HG03108 (cell line): ENCODE measurements around the gene PXDC1.
"Not testable (repeated sequence)": the region's sequence is repeated elsewhere in the genome, so short reads cannot be mapped to it uniquely, and the experiment has no call there.

Source experiments
- ATAC-seq: cut with Tn5 transposase; IDR thresholded peaks from one replicate; pipeline ENCODE4 v1.9.1; 2021; ENCODE audit warnings: moderate library complexity; ENCODE audit not compliant: unreplicated experiment

Gene PXDC1

DNA sequence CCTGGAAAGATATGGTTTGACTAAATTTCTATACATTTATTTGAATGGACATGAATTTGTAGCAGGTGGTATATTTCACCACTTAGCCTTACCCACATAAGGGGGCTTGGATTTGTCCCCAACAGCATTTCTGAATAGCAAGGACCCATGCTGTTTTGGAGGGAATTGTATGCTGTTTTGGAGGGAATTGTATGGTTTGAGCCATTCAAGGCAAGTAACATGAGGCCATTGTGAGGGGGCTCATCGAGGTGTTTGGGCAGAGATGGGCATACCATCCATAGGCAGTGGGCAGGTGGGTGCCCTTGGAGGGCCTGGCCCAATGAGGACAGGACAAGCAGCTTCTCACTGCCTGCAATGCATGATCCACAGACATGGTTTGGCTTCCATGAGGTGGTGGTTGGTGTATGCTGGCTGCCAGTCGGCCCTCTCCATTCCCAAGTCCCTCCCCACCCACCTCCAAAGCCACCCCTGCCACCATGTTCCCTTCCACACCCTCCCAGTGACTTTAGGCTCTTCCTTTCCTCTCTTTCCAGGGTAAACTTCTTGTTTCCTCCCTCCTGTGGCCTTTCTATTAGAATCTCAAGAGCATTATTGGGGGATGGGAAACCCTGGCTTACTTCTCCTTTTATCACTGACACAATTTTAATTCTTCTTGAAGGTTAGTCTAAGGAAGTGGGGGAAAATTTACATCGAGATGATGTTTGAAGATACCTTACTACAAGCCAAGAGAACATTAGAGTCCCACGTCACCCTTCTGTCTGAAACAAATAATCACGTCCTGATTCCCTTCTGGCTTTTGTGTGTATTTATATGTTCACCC lies 13.2 kb upstream of the PXDC1 start:
- ATAC-seq = no peak

- ATAC-seq = no peak
Observed at GRCh38 chr6:3762852-3763251, 11.3 kb upstream of the PXDC1 start.

GRCh38 chr6:3762359-3762758 lies 10.8 kb upstream of the PXDC1 start:
- ATAC-seq = no peak

DNA sequence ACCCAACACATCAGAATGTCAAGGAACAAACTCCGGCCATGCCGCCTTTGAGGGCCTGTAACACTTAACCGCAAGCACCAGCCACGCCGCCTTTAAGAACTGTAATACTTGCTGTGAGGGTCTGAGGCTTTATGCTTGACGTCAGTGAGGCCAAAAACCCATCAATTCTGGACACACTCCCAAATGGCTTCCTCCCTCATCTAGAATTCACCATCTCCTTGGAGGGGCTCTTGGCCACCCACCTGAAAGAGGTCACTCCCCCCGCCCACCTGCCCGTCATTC lies 10.4 kb upstream of the PXDC1 start:
- ATAC-seq = no peak

- no peak for ATAC-seq
Observed at GRCh38 chr6:3759646-3760232, 8.2 kb upstream of the PXDC1 start.

DNA sequence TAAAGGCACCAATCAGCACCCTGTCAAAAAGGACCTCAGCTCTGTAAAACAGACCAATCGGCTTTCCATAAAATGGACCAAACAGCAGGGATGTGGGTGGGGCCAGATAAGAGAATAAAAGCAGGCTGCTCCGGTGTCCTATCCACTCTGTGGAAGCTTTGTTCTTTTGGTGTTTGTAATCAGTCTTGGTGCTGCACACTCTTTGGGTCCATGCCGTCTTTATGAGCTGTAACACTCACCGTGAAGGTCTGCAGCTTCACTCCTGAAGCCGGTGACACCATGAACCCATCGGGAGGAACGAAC lies 7.3 kb upstream of the PXDC1 start:
- no peak for ATAC-seq

DNA sequence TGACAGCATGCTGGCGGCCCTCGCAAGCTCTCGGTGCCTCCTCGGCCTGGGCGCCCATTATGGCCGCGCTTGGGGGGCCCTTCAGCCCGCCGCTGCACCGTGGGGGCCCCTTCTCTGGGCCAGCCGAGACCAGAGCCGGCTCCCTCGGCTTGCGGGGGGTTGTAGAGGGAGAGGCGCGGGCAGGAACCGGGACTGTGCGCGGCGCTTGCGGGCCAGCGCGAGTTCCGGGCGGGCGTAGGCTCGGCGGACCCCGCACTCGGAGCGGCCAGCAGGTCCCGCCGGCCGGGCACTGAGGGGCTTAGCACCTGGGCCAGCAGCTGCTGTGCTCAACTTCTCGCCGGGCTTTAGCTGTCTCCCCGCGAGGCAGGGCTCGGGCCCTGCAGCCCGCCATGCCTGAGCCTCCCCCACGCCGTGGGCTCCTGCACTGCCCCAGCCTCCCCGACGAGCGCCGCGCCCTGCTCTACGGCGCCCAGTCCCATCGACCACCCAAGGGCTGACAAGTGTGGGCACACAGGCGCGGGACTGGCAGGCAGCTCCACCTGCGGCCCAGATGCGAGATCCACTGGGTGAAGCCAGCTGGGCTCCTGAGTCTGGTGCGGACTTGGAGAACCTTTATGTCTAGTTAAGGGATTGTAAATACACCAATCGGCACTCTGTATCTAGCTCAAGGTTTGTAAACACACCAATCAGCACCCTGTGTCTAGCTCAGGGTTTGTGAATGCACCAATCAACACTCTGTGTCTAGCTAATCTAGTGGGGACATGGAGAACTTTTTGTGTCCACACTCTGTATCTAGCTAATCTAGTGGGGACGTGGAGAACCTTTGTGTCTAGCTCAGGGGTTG lies 6.7 kb upstream of the PXDC1 start:
- not testable (repeated sequence) for ATAC-seq

GRCh38 chr6:3757241-3757641 lies 5.7 kb upstream of the PXDC1 start:
- no peak for ATAC-seq

DNA sequence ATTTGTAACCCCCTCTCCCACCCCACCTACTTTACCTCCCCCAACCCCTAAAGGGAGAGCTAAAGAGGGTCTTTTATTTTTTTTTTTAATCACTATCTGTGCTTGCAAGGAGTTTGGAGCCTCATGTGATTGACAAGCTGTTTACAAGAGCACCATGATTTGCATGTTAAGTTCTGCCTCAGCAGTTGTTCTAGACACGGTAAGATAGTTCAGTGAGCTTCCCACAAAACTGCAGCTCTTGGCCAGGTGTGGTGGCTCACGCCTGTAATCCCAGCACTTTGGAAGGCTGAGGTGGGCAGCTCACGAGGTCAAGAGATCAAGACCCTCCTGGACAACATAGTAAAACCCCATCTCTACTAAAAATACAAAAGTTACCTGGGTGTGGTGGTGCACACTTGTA lies 5.0 kb upstream of the PXDC1 start:
- ATAC-seq = no peak

- ATAC-seq = no peak
Observed at GRCh38 chr6:3755637-3756545, 4.4 kb upstream of the PXDC1 start.

- no peak for ATAC-seq
Observed at GRCh38 chr6:3754776-3755175, 3.3 kb upstream of the PXDC1 start.

DNA sequence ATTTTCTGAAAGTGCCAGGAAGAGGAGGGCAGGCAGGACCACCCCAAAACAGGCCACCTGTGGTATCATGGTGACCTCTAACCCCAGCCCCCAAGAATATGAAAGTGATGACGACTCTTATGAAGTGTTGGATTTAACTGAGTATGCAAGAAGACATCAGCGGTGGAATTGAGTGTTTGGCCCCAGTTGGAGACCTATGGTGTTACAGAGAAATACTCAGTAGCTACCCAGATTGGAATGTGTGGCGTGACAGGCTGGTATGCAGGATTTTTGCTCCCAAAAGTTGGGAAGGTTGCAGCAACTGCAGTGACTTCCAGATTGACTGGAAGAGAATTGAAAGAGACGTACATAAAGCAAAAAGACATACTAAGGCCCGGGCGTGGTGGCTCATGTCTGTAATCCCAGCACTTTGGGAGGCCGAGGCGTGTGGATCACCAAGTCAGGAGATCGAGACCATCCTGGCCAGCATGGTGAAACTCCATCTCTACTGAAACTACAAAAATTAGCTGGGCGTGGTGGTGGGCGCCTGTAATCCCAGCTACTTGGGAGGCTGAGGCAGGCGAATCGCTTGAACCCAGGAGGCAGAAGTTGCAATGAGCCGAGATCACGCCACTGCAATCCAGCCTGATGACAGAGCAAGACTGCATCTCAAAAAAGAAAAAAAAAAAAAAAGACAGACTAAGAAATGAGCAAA lies 2.7 kb upstream of the PXDC1 start:
- ATAC-seq = not testable (repeated sequence)

- no peak for ATAC-seq
Observed at GRCh38 chr6:3753228-3753835, 1.8 kb upstream of the PXDC1 start.

DNA sequence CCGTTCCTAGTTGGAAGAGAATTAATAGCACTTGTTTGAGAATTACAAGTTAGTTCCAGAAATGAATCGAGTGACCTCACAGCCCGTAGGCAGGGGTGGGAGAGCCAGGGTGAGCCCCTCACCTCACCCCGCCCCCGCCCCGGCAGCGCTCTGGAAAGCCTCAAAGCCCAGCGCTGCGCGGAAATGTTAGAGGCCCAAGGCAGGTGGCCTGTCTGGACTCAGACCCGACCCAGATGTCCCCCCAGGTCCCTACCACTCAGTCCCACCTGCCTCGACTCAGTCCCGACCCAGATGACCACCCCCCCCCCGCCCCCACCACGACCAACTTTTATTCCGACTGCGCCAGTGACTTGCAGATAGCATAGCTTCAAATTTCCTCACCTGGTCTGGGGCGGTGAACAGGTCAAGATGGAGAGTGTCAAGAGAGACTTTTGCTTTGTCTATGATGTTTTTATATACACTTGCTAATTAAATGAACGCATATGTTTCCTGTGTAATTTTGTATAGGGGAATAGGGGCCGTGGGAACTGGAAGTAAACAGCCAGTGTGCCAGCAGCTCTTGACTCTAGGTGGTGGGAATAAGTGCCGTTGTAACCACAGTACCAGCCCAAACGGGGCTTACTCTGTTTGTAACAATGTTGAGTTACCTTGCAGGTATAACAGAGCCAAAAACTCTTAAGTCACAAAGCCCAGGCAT lies 1.2 kb upstream of the PXDC1 start:
- no peak for ATAC-seq

GRCh38 chr6:3751730-3752530 lies 417 bp upstream of the PXDC1 start:
- peak; percentile 67 for ATAC-seq

DNA sequence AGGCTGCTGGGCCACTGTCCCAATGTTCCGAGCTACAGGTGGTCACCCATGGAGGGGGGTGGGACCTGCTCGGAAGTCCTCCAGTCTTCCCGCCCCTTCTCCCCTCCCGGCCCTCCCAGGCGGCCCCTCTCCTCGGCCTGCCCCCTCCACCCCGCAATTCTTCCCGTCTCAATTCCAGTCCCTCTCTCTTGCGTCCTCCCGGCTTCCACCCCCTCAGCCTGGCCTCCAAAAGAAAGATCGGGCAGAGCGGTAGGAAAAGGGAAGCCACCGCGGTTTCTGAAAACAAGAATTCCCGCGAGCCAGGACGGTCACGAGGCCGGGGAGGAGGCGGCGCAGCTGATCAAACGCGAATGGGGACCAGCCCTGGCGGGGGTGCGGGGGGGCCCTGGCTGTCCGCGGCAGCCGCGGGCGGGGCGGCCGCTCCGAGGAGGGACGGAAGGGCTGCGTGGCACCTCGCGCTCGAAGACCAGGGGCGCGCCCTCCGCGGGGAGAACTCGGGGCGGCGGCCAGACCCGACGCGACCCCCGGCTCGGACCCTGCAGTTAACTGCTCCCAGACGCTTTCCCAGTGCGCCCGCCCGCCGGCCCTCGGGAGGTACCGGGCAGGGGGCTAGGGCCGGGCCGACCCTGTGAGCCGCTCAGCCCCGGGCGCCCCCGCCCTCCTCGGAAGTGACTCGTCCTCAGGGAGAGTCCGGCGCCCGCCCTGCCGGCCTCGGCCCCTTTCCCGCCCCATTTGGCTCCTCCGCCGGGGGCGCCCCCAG lies 1.0 kb downstream of the PXDC1 start:
- ATAC-seq = no peak

GRCh38 chr6:3749977-3750316 lies 1.6 kb downstream of the PXDC1 start:
- ATAC-seq = no peak
